HG03025 (cell line): Measurements from ENCODE around the gene HSPA6.
"Not testable (repeated sequence)": the region's sequence is repeated elsewhere in the genome, so short reads cannot be mapped to it uniquely, and the experiment has no call there.

Experiments used
- ATAC-seq: cut with Tn5 transposase; IDR thresholded peaks from one replicate; pipeline ENCODE4 v1.9.1; 2021; ENCODE audit warnings: mild to moderate bottlenecking, moderate library complexity; ENCODE audit not compliant: unreplicated experiment, low FRiP score

Gene HSPA6

GRCh38 chr1:161523817-161524741 lies at the start of gene HSPA6:
Gene HSPA6, plus strand, starts transcription at chr1:161524540. Its CDS starts 119 bp downstream, at chr1:161524659.
- peak; percentile 46 for ATAC-seq

DNA sequence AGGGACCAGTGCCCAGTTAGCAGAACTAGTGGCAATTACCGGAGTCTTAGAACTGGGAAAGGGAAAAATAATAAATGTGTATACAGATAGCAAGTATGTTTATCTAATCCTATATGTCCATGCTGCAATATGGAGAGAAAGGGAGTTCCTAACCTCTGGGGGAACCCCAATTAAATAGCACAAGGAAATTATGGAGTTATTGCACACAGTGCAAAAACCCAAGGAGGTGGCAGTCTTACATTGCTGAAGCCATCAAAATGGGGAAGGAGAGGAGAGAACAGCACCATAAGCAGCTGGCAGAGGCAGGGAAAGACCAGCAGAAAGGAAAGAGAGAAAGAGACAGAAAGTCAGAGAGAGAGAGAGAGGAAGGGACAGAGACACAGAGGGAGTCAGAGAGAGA lies 46.6 kb upstream of the HSPA6 start:
- not testable (repeated sequence) for ATAC-seq

- ATAC-seq: no peak
These were observed 45.4 kb upstream of the HSPA6 start for GRCh38 chr1:161478985-161479384.

DNA sequence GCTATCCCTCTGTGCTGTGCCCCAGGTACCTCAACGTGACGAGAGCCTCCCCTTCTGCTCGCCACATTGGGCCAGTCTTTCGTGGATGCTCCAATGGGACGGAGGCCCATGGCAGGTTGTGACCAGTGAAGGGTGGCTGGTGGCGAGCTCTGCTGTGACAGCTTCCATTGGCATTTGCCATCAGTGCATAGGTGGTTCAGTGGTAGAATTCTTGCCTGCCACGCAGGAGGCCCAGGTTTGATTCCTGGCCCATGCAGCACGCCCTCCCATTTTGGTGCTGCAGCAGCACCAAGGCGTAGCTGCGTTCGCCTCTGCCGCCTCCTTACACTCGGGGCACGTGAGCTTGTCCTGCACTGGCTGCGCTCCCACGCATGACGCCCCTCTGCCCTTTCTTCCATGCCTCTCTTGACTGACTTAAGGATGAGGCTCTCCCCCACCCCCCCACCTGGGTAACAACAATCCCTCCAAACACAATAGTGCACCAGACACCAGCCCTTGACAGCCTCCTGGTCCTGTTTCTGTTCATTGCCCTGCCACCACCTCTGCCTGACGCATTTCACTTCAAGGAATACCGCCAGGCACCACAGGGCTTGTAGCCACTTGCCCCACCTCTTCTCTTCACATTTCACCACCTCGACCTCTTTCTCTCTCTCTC lies 43.8 kb upstream of the HSPA6 start:
- no peak for ATAC-seq

- no peak for ATAC-seq
These were observed 42.5 kb upstream of the HSPA6 start for GRCh38 chr1:161481624-161482392.

GRCh38 chr1:161482610-161483009 lies 41.7 kb upstream of the HSPA6 start:
- ATAC-seq: no peak

- ATAC-seq: no peak
These were observed 41.0 kb upstream of the HSPA6 start for GRCh38 chr1:161483361-161483760.

DNA sequence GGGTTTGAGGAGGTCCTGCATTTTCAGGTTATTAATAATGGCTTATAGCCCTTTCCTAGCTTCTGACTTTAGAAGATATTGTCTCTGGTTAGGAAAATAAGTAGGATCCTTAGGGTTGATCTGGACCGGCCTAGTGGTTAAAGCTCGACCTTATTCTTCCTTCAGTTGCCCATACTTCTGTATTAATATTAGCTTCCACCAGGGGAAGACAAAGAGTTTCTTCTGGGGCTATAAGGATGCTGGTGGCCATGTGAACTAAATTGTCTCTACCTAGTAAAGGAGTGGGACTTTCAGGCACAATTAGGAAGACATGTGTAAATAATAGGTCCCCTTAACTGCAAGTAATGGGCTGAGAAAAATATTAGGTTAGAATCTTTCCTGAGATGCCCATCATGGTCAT lies 39.7 kb upstream of the HSPA6 start:
- ATAC-seq: no peak

DNA sequence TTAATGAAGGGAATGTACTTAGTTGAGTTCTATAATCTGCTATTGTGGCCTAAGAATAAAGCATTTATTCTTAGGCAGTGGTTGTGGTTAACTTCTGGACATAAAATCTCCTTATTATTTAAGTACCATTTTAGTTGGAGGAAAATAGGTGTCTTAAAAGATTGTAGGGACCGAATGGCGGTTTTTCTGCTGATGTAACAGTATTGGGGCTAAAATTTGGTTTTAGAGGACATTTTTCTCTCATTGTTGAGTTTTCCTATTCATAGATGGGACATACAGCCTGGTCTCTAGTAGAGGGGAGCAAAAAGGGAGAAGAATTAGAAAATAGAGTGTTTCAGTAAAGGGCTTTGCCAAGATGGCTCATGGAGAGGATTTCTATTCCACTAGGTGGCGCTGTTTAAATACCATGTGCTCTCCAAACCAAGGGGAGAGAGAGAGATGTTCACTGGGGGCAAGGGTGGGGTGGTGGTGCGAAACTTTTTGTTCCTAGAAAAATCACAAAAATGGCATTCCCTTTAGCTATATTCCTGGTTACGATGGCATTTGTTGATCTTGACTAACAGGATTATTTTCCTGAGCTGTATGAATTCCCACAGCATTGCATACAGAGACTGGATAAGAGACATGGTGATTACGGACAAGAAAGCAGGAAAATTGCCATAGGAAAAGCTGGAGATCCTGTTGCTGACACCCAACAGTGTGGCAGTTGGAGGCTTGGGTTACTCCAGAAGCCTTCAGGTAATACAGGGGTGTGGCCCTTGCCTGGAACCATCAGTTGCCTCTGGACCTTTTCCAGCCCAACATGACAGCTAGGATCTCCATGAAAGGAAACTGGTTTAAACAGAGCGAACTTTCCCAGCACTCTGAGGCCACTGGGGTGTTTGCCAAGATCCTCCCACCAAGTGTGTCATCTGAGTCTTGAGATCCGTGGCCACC lies 37.3 kb upstream of the HSPA6 start:
- no peak for ATAC-seq

- ATAC-seq: no peak
These were observed 32.9 kb upstream of the HSPA6 start for GRCh38 chr1:161491472-161491871.

GRCh38 chr1:161492827-161493226 lies 31.5 kb upstream of the HSPA6 start:
- no peak for ATAC-seq

DNA sequence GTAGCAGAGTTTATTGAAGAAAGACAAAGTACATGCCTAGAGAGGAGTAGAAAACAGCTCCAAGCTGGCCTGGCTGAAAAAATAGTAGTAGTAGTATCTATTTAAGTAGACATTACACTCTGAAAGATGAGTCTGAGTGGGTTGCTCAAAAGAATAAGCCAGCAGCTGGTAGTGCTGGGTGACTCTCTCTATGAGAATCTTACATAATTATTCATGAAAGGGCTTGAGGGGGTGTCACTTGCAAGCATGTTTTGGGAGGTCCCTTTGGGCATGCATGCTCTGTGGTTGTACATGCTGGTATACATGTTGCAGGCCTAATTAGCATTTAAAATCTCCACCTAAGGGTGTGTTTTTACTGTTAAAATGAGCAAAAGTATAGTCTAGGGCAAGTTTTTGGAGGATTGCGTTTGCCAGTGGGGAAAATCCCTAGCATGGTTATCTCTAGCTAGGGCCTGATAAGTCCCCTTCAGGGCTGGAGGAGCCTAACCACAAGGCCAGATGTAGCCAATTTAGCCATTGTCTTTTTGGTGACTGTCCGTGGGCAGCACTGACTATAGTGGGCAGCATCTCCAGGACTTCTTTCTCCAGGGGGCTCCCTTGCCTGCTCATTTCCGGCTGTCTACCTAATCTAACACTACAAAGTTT lies 30.1 kb upstream of the HSPA6 start:
- no peak for ATAC-seq

GRCh38 chr1:161495490-161495889 lies 28.9 kb upstream of the HSPA6 start:
- no peak for ATAC-seq

GRCh38 chr1:161497961-161498360 lies 26.4 kb upstream of the HSPA6 start:
- ATAC-seq: no peak

- no peak for ATAC-seq
These were observed 25.7 kb upstream of the HSPA6 start for GRCh38 chr1:161498646-161499045.

DNA sequence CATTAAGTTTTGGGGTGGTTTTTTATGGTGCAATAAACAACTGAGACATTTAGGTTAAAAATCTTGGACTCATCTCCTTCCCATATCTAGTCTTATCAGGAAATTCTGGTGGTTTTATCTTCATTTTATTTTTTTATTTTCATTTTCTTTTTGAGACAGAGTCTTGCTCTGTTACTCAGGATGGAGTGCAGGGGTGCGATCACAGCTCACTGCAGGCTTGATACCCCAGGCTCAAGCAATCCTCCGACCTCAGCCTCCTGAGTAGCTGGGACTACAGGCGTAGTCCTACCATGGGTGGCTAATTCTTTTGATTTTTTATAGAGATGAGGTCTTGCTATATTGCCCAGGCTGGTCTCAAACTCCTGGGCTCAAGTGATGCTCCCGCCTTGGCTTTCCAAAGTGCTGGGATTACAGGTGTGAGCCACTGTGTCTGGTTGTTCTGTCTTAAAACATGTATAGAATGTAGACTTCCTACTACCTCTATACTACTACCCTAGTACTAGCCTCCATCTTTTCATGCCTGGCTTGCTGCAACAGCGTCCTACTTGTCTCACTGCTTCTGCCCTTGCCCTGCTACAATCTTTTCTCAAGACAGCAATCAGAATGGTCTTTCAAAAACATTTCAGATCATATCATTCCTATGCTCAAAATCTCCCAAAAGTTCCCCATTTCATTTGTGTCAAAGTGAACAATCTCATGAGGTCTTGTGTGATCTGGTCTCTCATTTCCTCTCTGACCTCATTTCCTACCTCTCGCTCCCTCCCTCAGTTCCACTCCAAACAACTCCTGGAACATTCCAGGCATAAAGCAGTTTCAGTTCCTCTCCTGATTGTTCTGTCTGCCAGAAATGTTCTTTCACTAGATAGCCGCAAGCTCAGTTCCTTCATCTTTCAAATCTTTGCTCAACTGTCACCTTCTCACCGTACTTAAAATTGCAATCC lies 25.0 kb upstream of the HSPA6 start:
- ATAC-seq: no peak

- ATAC-seq: no peak
These were observed 23.1 kb upstream of the HSPA6 start for GRCh38 chr1:161501234-161501633.

GRCh38 chr1:161502181-161502580 lies 22.2 kb upstream of the HSPA6 start:
- no peak for ATAC-seq
